ENCODE measurements around the gene CACNA1E.

GRCh38 chr1:181739214-181739613 is 255.9 kb downstream of the CACNA1E start:
- TF ChIP-seq CTCF (IDR thresholded peaks at IDR 0.05) (no peak), POLR2A (IDR thresholded peaks at IDR 0.05) (no peak), POLR2AphosphoS5 (IDR thresholded peaks at IDR 0.05; ENCODE audit: insufficient read depth in 1 of 2, low read depth in 1 of 2) (no peak)
